ENCODE measurements around the gene BORCS5. TPM values are rescaled to one million over a fixed set of nuclear protein-coding genes. Genes with fewer than 3 reads are reported as not detected.

The BORCS5 gene
- total RNA-seq, 2 donors from 2014 or later: 15.2 to 26.1 TPM

GRCh38 chr12:12353276-12353675 lies 3.6 kb upstream of the BORCS5 start:
- no peaks in the 10 kb centered on the region for H3K9me3 ChIP-seq (ENCODE audit: control insufficient read depth, low read length)
- H3K27ac Mint-ChIP-seq: no peak overlapping the region

DNA sequence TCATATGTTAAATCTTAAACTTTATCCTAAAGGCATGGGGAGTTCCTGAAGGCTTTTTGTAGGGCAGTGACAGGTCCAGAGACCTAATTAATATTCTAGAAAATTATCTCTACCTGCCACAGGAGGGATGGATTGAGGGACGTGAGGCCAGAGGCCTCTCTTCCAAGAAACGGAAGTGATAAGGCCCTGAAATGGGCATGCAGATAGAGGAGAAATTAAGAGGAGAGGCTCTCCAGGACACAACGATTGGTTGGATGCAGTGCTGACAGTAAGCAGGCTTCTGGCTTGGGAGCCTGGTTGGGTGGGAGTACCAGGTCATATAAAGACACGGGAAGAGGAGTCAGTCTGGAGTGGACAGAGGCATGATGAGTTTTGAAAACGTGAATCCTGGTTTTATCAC lies 3.1 kb upstream of the BORCS5 start:
- peaks cover 21% of the 10 kb centered on the region for H3K27me3 Mint-ChIP-seq (ENCODE audit: insufficient read depth)
- no peak overlapping the region for H3K4me3 Mint-ChIP-seq
- Histone ChIP-seq H3K4me3 (ENCODE audit: low read length) (no peak overlapping the region), H3K27me3 (ENCODE audit: control insufficient read depth, insufficient read depth, low read length, poor library complexity, severe bottlenecking) (peaks cover 5% of the 10 kb centered on the region), H3K9ac (ENCODE audit: extremely low read depth, low read length, poor library complexity, severe bottlenecking) (no peak overlapping the region), H3K27ac (ENCODE audit: low read depth, low read length) (no peak overlapping the region), H3K9me3 (ENCODE audit: control insufficient read depth, low read length) (no peaks in the 10 kb centered on the region), H3K36me3 (ENCODE audit: control insufficient read depth, insufficient read depth, low read length) (no peaks in the 10 kb centered on the region), H3K4me1 (ENCODE audit: control insufficient read depth, insufficient read depth, low read length) (no peaks in the 10 kb centered on the region)
- 74 to 82% methylated on average over 3 to 5 of the region's 5 CpGs for WGBS, 2 experiments (ENCODE audit: insufficient coverage in 1 of 2, insufficient read length in 1 of 2)
- H3K4me1 Mint-ChIP-seq: peaks cover 22% of the 10 kb centered on the region
- TF ChIP-seq, protein P1, sequence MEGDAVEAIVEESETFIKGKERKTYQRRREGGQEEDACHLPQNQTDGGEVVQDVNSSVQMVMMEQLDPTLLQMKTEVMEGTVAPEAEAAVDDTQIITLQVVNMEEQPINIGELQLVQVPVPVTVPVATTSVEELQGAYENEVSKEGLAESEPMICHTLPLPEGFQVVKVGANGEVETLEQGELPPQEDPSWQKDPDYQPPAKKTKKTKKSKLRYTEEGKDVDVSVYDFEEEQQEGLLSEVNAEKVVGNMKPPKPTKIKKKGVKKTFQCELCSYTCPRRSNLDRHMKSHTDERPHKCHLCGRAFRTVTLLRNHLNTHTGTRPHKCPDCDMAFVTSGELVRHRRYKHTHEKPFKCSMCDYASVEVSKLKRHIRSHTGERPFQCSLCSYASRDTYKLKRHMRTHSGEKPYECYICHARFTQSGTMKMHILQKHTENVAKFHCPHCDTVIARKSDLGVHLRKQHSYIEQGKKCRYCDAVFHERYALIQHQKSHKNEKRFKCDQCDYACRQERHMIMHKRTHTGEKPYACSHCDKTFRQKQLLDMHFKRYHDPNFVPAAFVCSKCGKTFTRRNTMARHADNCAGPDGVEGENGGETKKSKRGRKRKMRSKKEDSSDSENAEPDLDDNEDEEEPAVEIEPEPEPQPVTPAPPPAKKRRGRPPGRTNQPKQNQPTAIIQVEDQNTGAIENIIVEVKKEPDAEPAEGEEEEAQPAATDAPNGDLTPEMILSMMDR (conservative IDR thresholded peaks at IDR 0.05): no peak
- no peaks in the 10 kb centered on the region for H3K36me3 Mint-ChIP-seq (ENCODE audit: low read depth)
- DNase-seq: no peak
- H3K27ac Mint-ChIP-seq: no peak overlapping the region
- no peaks in the 10 kb centered on the region for H3K9me3 Mint-ChIP-seq

More at GRCh38 chr12:12353276-12353675, 3.6 kb upstream of the BORCS5 start:
- TF ChIP-seq, protein P1 (conservative IDR thresholded peaks at IDR 0.05): no peak
- Histone ChIP-seq H3K4me3 (ENCODE audit: low read length) (no peak overlapping the region), H3K4me1 (ENCODE audit: control insufficient read depth, insufficient read depth, low read length) (no peaks in the 10 kb centered on the region), H3K27ac (ENCODE audit: low read depth, low read length) (no peak overlapping the region), H3K27me3 (ENCODE audit: control insufficient read depth, insufficient read depth, low read length, poor library complexity, severe bottlenecking) (peaks cover 10% of the 10 kb centered on the region), H3K9ac (ENCODE audit: extremely low read depth, low read length, poor library complexity, severe bottlenecking) (no peak overlapping the region), H3K36me3 (ENCODE audit: control insufficient read depth, insufficient read depth, low read length) (no peaks in the 10 kb centered on the region)
- H3K4me1 Mint-ChIP-seq: peaks cover 19% of the 10 kb centered on the region
- H3K36me3 Mint-ChIP-seq (ENCODE audit: low read depth): no peaks in the 10 kb centered on the region
- H3K4me3 Mint-ChIP-seq: no peak overlapping the region
- 63 to 92% methylated on average over 1 of the region's 1 CpG for WGBS, 2 experiments (ENCODE audit: insufficient coverage in 1 of 2, insufficient read length in 1 of 2)
- H3K27me3 Mint-ChIP-seq (ENCODE audit: insufficient read depth): peaks cover 26% of the 10 kb centered on the region
- H3K9me3 Mint-ChIP-seq: no peaks in the 10 kb centered on the region
- no peak for DNase-seq

DNA sequence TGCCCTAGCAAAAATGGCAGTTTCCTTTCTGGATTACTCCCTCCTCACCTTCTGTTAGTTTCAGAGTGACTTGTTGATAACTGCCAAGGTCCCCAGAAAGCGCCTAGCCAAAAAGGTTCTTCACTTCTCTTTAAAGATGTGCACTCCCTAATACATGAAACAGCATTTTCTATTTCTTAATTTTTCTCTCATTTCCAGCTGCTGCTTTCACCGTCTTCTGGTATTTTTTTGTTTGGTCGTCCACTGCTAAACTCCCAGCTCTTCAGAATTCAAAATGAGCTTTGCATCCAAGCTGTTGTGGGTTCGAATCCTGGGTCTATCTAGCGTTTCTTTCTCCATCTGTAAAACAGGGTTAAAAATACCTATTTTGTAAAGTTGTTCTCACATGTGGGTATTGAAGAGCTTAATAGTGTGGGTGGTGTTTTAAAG lies 397 bp upstream of the BORCS5 start:
- Histone ChIP-seq H3K27ac (ENCODE audit: low read depth, low read length) (no peak overlapping the region), H3K4me3 (ENCODE audit: low read length) (peak overlapping the region; percentile 88), H3K9me3 (ENCODE audit: control insufficient read depth, low read length) (no peaks in the 10 kb centered on the region), H3K9ac (ENCODE audit: extremely low read depth, low read length, poor library complexity, severe bottlenecking) (no peak overlapping the region), H3K4me1 (ENCODE audit: control insufficient read depth, insufficient read depth, low read length) (no peaks in the 10 kb centered on the region), H3K27me3 (ENCODE audit: control insufficient read depth, insufficient read depth, low read length, poor library complexity, severe bottlenecking) (no peaks in the 10 kb centered on the region), H3K36me3 (ENCODE audit: control insufficient read depth, insufficient read depth, low read length) (no peaks in the 10 kb centered on the region)
- Mint-ChIP-seq H3K4me1 (peaks cover 13% of the 10 kb centered on the region), H3K27ac (peak overlapping the region; percentile 90), H3K36me3 (ENCODE audit: low read depth) (no peaks in the 10 kb centered on the region), H3K27me3 (ENCODE audit: insufficient read depth) (no peaks in the 10 kb centered on the region), H3K4me3 (peak overlapping the region; percentile 90), H3K9me3 (no peaks in the 10 kb centered on the region)
- TF ChIP-seq, protein P1 (conservative IDR thresholded peaks at IDR 0.05): no peak
- DNase-seq: no peak
- WGBS, 2 experiments (ENCODE audit: insufficient coverage in 1 of 2, insufficient read length in 1 of 2): 70 to 81% methylated on average over 3 to 5 of the region's 5 CpGs
